Measurements from ENCODE around the gene PEX11G. TPM values are rescaled to one million over a fixed set of nuclear protein-coding genes. Genes with fewer than 3 reads are reported as not detected.

PEX11G gene
- total and polyA plus RNA-seq, 10 of the 15 experiments (the other 5 are each of a cell fraction or from before 2014, with no cell fraction given), result 0.05 to 1.8 (median 0.73) TPM; not detected in 1

DNA sequence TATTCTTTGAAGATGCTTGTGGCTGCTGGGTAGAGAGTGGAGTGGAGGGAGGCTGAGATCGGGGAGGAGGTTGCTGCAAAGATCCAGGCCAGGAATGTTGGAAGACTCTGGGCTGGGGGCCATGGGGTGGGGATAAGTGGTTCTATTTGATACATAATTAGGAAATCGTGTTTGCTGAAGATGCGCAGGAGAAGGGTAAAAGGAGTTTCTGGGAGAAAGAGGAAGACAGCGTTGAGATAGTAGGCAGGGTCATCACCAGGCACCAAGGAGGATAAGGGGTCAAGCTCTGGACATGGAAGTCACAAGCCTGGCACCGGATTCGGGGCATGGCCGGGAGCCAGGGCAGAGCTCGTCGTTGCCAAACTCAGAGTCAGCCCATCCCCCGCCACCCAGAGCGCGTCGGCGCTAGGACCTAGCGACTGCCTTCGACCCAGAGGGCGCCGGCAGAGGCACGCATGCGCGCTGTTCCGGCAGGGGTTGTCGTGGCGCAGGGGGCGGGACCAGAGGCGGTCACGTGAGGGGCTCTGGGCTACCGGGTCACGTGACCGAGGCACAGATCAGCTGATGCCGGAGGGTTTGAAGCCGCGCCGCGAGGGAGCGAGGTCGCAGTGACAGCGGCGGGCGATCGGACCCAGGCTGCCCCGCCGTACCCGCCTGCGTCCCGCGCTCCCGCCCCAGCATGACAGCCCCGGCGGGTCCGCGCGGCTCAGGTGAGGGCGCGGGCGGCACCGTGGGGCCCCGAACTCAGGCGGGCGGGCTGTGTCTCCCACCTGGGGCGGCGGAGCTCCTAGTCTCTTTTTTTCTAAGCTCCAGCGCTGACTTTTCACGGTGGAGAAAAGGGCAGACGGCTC, 33.5 kb upstream of the PEX11G start, which contains the start of gene MCOLN1 (continued):
- TF ChIP-seq, protein P1, sequence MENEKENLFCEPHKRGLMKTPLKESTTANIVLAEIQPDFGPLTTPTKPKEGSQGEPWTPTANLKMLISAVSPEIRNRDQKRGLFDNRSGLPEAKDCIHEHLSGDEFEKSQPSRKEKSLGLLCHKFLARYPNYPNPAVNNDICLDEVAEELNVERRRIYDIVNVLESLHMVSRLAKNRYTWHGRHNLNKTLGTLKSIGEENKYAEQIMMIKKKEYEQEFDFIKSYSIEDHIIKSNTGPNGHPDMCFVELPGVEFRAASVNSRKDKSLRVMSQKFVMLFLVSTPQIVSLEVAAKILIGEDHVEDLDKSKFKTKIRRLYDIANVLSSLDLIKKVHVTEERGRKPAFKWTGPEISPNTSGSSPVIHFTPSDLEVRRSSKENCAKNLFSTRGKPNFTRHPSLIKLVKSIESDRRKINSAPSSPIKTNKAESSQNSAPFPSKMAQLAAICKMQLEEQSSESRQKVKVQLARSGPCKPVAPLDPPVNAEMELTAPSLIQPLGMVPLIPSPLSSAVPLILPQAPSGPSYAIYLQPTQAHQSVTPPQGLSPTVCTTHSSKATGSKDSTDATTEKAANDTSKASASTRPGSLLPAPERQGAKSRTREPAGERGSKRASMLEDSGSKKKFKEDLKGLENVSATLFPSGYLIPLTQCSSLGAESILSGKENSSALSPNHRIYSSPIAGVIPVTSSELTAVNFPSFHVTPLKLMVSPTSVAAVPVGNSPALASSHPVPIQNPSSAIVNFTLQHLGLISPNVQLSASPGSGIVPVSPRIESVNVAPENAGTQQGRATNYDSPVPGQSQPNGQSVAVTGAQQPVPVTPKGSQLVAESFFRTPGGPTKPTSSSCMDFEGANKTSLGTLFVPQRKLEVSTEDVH (IDR thresholded peaks at IDR 0.05; ENCODE audit: low read depth, partially characterized antibody), result no peak
- TF ChIP-seq, protein P2, sequence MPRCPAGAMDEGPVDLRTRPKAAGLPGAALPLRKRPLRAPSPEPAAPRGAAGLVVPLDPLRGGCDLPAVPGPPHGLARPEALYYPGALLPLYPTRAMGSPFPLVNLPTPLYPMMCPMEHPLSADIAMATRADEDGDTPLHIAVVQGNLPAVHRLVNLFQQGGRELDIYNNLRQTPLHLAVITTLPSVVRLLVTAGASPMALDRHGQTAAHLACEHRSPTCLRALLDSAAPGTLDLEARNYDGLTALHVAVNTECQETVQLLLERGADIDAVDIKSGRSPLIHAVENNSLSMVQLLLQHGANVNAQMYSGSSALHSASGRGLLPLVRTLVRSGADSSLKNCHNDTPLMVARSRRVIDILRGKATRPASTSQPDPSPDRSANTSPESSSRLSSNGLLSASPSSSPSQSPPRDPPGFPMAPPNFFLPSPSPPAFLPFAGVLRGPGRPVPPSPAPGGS (IDR thresholded peaks at IDR 0.05; ENCODE audit: borderline replicate concordance, insufficient read depth, low read depth, low read length, poor library complexity, severe bottlenecking), result peak; percentile 33
- TF ChIP-seq SMAD1 (IDR thresholded peaks at IDR 0.05; ENCODE audit: low read depth, partially characterized antibody) (no peak), CHD2 (IDR thresholded peaks at IDR 0.05; ENCODE audit: borderline replicate concordance, low read depth, low read length) (peak; percentile 97), FOXK2 (IDR thresholded peaks at IDR 0.05) (peak; percentile 60; the same call in 1 of the 2 replicates), ZNF274 (IDR thresholded peaks at IDR 0.05; ENCODE audit: insufficient read depth, insufficient read length) (no peak), MTA3 (IDR thresholded peaks at IDR 0.05; ENCODE audit: borderline replicate concordance, low read length) (no peak), IKZF1 (conservative IDR thresholded peaks at IDR 0.05) (peak; percentile 97), ZZZ3 (IDR thresholded peaks at IDR 0.05; ENCODE audit: control insufficient read depth, insufficient read length, low read depth) (no peak), SMC3 (IDR thresholded peaks at IDR 0.05; ENCODE audit: borderline replicate concordance, low read length) (0 out of 2 replicates have a peak, but pooled peaks have one; percentile 12), KAT2A (conservative IDR thresholded peaks at IDR 0.05; ENCODE audit: control insufficient read depth, low read depth, low read length) (no peak), GABPA (IDR thresholded peaks at IDR 0.05; ENCODE audit: low read depth) (no peak), POU2F2 (IDR thresholded peaks at IDR 0.05; ENCODE audit: borderline replicate concordance, low read depth, low read length) (peak; percentile 67; the same call in 1 of the 3 replicates), SIN3A (IDR thresholded peaks at IDR 0.05; ENCODE audit: low read depth, low read length) (peak; percentile 99), CREB1 (IDR thresholded peaks at IDR 0.05; ENCODE audit: low read depth) (peak; percentile 77), NR2F1 (conservative IDR thresholded peaks at IDR 0.05) (peak; percentile 81), KLF5 (IDR thresholded peaks at IDR 0.05; ENCODE audit: partially characterized antibody) (peak; percentile 73), PML (IDR thresholded peaks at IDR 0.05; ENCODE audit: low read length) (no peak), CEBPB (IDR thresholded peaks at IDR 0.05; ENCODE audit: borderline replicate concordance in 1 of 2, low read depth in 2 of 2, low read length in 2 of 2) (no peak), IRF4 (IDR thresholded peaks at IDR 0.05; ENCODE audit: low read depth, low read length) (no peak), HDAC2 (IDR thresholded peaks at IDR 0.05) (peak; percentile 84; the same call in 1 of the 2 replicates), CHD1 (IDR thresholded peaks at IDR 0.05; ENCODE audit: low read depth, low read length) (no peak)
- TF ChIP-seq, protein P3, sequence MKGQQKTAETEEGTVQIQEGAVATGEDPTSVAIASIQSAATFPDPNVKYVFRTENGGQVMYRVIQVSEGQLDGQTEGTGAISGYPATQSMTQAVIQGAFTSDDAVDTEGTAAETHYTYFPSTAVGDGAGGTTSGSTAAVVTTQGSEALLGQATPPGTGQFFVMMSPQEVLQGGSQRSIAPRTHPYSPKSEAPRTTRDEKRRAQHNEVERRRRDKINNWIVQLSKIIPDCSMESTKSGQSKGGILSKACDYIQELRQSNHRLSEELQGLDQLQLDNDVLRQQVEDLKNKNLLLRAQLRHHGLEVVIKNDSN (IDR thresholded peaks at IDR 0.05; ENCODE audit: borderline replicate concordance, extremely low read length, insufficient read depth, low read depth, low read length), result peak; percentile 100
- TF ChIP-seq, protein P4, sequence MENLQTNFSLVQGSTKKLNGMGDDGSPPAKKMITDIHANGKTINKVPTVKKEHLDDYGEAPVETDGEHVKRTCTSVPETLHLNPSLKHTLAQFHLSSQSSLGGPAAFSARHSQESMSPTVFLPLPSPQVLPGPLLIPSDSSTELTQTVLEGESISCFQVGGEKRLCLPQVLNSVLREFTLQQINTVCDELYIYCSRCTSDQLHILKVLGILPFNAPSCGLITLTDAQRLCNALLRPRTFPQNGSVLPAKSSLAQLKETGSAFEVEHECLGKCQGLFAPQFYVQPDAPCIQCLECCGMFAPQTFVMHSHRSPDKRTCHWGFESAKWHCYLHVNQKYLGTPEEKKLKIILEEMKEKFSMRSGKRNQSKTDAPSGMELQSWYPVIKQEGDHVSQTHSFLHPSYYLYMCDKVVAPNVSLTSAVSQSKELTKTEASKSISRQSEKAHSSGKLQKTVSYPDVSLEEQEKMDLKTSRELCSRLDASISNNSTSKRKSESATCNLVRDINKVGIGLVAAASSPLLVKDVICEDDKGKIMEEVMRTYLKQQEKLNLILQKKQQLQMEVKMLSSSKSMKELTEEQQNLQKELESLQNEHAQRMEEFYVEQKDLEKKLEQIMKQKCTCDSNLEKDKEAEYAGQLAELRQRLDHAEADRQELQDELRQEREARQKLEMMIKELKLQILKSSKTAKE (IDR thresholded peaks at IDR 0.05; ENCODE audit: low read depth, poor library complexity, severe bottlenecking), result no peak

Data from GM12878 (cell line).